Choroid plexus epithelial cell (primary cell): ENCODE data around the gene METRN.
"Not testable (repeated sequence)": the region's sequence is repeated elsewhere in the genome, so short reads cannot be mapped to it uniquely, and the experiment has no call there.

ENCODE experiments used
- DNase-seq: peaks from one replicate; pipeline ENCODE4 v3.0.0-alpha.2; 2010; ENCODE audit warnings: low read depth
- H3K4me3 ChIP-seq: 2 replicates; pipeline ENCODE4 v1.5.1; 2011; ENCODE audit warnings: low read depth, mild to moderate bottlenecking, control low read depth, low read length, moderate library complexity
- TF ChIP-seq, protein P1 (sequence below): conservative IDR thresholded peaks from 2 replicates; pipeline ENCODE4 v1.5.1; 2011; ENCODE audit warnings: low read depth, mild to moderate bottlenecking, control low read depth, inconsistent platforms, low read length, moderate library complexity

METRN gene

DNA sequence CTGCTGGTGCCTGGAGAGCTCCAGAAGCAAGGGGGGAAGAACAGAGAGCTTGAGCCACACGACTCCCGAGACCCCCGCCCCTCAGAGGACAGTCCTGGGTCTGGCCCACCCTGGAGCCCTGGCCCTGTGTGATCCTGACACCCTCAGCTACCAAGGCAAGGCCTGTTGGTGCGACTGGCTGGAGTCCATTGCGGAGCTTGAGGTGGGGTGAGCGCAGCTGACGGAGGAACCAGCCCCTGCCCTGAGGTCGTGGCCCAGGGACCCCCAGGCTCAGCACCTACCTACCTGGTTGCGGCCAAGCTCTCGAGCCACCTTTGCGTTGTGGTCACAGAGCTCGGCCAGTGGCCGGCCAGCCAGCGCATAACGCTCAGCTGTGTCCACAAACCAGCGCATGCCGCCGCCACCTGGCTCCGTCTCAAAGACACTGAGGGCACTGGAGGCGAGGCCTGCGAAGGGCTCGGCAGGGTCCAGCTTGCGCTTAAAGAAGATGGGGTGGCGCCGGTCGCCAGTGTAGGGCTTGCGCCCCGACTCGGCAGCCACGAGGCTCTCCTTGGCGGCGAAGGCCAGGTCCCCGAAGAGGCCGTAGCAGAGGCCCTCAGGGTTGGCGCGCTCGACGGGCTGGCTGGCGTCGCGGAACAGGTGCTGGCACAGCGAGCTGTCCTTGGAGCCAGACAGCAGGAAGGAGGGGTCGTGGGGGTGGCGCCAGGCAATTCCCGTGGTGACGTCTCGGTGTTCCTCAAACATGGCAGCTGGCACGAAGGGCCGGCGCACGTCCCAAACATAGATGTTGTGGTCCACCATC is 28.3 kb upstream of the METRN start:
- TF ChIP-seq, protein P1, sequence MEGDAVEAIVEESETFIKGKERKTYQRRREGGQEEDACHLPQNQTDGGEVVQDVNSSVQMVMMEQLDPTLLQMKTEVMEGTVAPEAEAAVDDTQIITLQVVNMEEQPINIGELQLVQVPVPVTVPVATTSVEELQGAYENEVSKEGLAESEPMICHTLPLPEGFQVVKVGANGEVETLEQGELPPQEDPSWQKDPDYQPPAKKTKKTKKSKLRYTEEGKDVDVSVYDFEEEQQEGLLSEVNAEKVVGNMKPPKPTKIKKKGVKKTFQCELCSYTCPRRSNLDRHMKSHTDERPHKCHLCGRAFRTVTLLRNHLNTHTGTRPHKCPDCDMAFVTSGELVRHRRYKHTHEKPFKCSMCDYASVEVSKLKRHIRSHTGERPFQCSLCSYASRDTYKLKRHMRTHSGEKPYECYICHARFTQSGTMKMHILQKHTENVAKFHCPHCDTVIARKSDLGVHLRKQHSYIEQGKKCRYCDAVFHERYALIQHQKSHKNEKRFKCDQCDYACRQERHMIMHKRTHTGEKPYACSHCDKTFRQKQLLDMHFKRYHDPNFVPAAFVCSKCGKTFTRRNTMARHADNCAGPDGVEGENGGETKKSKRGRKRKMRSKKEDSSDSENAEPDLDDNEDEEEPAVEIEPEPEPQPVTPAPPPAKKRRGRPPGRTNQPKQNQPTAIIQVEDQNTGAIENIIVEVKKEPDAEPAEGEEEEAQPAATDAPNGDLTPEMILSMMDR = no peak
- no peak for DNase-seq
- no peak overlapping the region for H3K4me3 ChIP-seq

- DNase-seq = no peak
- TF ChIP-seq, protein P1 = no peak
- H3K4me3 ChIP-seq = no peak overlapping the region
Observed at GRCh38 chr16:687499-687898, 27.4 kb upstream of the METRN start.

- DNase-seq = no peak
- TF ChIP-seq, protein P1 = no peak
- H3K4me3 ChIP-seq = peak overlapping the region; percentile 84
Observed at GRCh38 chr16:689175-689897, 25.6 kb upstream of the METRN start.

- DNase-seq, H3K4me3 ChIP-seq: not testable (repeated sequence)
Observed at GRCh38 chr16:691242-691641, 23.7 kb upstream of the METRN start.

DNA sequence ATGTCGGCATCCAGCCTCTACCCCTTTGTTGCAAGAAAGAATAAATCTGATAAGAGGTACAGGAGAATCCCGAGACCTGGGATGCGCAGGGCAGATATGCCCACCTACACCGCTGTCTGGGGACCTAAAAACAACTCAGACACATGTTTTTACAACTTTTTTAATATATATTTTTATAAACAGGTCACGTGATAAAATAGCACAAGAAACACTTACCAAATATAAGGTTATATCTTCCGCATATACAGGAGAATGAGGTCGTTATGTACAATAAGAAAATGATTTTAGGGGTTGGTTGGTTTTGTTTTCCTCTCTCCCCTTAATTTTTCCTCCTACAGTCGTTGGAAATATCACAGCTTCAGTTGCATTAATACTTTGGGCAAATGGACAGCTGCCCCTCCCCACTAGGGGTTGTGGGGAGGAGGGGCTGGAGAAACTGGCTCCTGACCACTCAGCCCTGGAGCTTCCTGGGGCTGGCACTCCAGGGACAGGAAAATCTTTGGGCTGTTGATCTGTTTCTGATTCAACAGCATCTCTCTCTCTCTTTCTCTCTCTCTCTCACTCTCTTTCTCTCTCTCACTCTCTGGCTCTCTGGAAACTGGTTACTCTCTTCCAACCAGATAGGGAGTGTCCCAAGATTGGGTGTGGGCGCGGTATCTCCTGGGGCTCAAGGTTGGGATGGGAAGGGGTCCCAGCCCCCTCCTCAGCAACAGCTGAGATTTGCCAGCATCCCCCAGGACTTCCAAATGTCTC is 22.4 kb upstream of the METRN start:
- no peak overlapping the region for H3K4me3 ChIP-seq
- TF ChIP-seq, protein P1 = no peak
- no peak for DNase-seq

DNA sequence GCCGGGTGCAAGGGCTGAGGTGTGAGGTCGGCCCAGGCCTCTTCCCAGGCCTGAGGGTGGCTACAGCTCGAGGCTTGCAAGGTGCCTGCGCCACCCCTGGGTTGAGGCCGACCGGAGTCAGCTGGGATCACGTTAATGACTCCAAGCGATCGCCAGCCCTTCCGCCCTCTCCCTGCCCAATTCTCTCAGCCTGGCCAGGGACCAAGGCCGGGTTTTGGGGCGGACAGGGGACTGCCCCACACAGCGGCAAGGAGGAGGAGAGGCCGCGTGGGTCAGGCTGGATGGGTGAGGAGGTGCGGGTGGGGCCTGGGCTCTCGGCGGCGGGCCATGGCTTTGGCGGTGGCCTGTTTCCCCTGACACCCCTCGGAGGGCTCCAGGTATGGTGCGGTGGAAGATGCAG is 21.6 kb upstream of the METRN start:
- DNase-seq = no peak
- no peak overlapping the region for H3K4me3 ChIP-seq
- TF ChIP-seq, protein P1 = no peak

DNA sequence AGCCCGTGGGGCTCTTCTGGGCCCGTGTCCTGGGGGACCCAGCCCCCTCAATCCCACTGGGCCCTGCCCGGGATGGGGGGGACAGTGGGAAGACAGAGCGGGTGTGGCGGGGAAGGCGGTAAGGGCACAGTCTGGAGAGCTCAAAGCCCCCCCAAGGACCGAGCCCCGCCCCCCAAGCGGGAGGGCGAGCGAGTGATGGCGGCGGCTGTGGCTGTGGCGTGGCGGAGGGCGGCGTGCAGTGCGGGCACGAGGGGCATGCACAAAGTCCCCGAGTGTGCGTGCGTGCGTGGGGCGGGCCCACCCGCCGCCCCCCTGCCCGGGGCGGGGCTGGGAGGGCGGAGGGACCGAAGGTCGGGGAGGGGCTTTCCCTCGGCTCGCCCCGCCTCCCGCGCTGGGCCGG is 21.2 kb upstream of the METRN start:
- DNase-seq = no peak
- TF ChIP-seq, protein P1 = no peak
- no peak overlapping the region for H3K4me3 ChIP-seq
